GM21786 (cell line): ENCODE data around the gene EPHA5.

Source experiments
- ATAC-seq: cut with Tn5 transposase; IDR thresholded peaks from one replicate; pipeline ENCODE4 v1.9.1; 2021; ENCODE audit not compliant: unreplicated experiment

The EPHA5 gene

GRCh38 chr4:65635051-65635821, 35.1 kb downstream of the EPHA5 start:
- no peak for ATAC-seq

GRCh38 chr4:65624651-65625050, 45.6 kb downstream of the EPHA5 start:
- ATAC-seq, result no peak

- no peak for ATAC-seq
Observed at GRCh38 chr4:65623506-65623905, 46.8 kb downstream of the EPHA5 start.

GRCh38 chr4:65617416-65617815, 52.9 kb downstream of the EPHA5 start:
- no peak for ATAC-seq

- ATAC-seq, result no peak
Observed at GRCh38 chr4:65604515-65604914, 65.8 kb downstream of the EPHA5 start.

- no peak for ATAC-seq
Observed at GRCh38 chr4:65600656-65601055, 69.6 kb downstream of the EPHA5 start.

GRCh38 chr4:65599340-65599739, 70.9 kb downstream of the EPHA5 start:
- no peak for ATAC-seq

GRCh38 chr4:65597697-65598096, 72.6 kb downstream of the EPHA5 start:
- ATAC-seq, result no peak

- ATAC-seq, result no peak
Observed at GRCh38 chr4:65592089-65592488, 78.2 kb downstream of the EPHA5 start.

- no peak for ATAC-seq
Observed at GRCh38 chr4:65589921-65590320, 80.4 kb downstream of the EPHA5 start.

- no peak for ATAC-seq
Observed at GRCh38 chr4:65589331-65589730, 81.0 kb downstream of the EPHA5 start.

- no peak for ATAC-seq
Observed at GRCh38 chr4:65580551-65580950, 89.7 kb downstream of the EPHA5 start.

- ATAC-seq, result no peak
Observed at GRCh38 chr4:65566473-65566872, 103.8 kb downstream of the EPHA5 start.

GRCh38 chr4:65561164-65561563, 109.1 kb downstream of the EPHA5 start:
- no peak for ATAC-seq

GRCh38 chr4:65559270-65559669, 111.0 kb downstream of the EPHA5 start:
- no peak for ATAC-seq

GRCh38 chr4:65552057-65552456, 118.2 kb downstream of the EPHA5 start:
- no peak for ATAC-seq

GRCh38 chr4:65550500-65550899, 119.8 kb downstream of the EPHA5 start:
- ATAC-seq, result no peak

GRCh38 chr4:65546882-65547416, 123.3 kb downstream of the EPHA5 start:
- ATAC-seq, result no peak

- no peak for ATAC-seq
Observed at GRCh38 chr4:65538571-65538970, 131.7 kb downstream of the EPHA5 start.

GRCh38 chr4:65535113-65535512, 135.2 kb downstream of the EPHA5 start:
- ATAC-seq, result no peak

GRCh38 chr4:65521666-65522065, 148.6 kb downstream of the EPHA5 start:
- no peak for ATAC-seq

- no peak for ATAC-seq
Observed at GRCh38 chr4:65515646-65516045, 154.6 kb downstream of the EPHA5 start.

- no peak for ATAC-seq
Observed at GRCh38 chr4:65510976-65511375, 159.3 kb downstream of the EPHA5 start.
